K562 (cell line): Measurements from ENCODE around the gene PQBP1. TPM values are rescaled to one million over a fixed set of nuclear protein-coding genes. Genes with fewer than 3 reads are reported as not detected.
A peak's percentile ranks its signal among the peaks of the same experiment; 100 is the strongest.

ENCODE experiments used
- BHLHE40 ChIP-seq: IDR thresholded peaks from 2 replicates; pipeline ENCODE4 v1.6.1; 2011; ENCODE audit warnings: low read length, improper control_type of control experiment
- CBFA2T2 ChIP-seq: fragments of 450-650 bp; conservative IDR thresholded peaks from 2 replicates; pipeline ENCODE4 v1.6.1; 2017; ENCODE audit warnings: mild to moderate bottlenecking
- NCOR1 ChIP-seq: fragments of 450-650 bp; IDR thresholded peaks from 2 replicates; pipeline ENCODE4 v1.6.1; 2016; ENCODE audit warnings: mild to moderate bottlenecking, moderate library complexity
- NR4A1 ChIP-seq, 2 experiments: fragments of 250-450 bp in 1 of 2; fragments of 450-650 bp in 1 of 2; sonication (Bioruptor Pico) in 1 of 2; IDR thresholded peaks; 2 replicates each; pipeline versions ENCODE4 v1.4.0 to v1.6.1; 2016 to 2020; ENCODE audit warnings: mild to moderate bottlenecking in 2 of 2, missing compliant biosample characterization in 1 of 2, missing genetic modification characterization in 1 of 2, moderate library complexity in 1 of 2
- PHF8 ChIP-seq: fragments of 200-600 bp; sonication (generic); IDR thresholded peaks from 2 replicates; pipeline ENCODE4 v1.6.1; 2012; ENCODE audit warnings: mixed run types, mild to moderate bottlenecking, inconsistent platforms, low read length, moderate library complexity, borderline replicate concordance
- PHTF2 ChIP-seq: fragments of 250-450 bp; sonication (Bioruptor Pico); IDR thresholded peaks from 2 replicates; pipeline ENCODE4 v1.5.0; 2021; ENCODE audit warnings: mild to moderate bottlenecking
- POLR2B ChIP-seq: fragments of 450-650 bp; IDR thresholded peaks from 2 replicates; pipeline ENCODE4 v1.6.1; 2018; ENCODE audit warnings: low read depth; ENCODE audit not compliant: partially characterized antibody
- RBBP5 ChIP-seq: fragments of 200-600 bp; sonication (generic); IDR thresholded peaks from 2 replicates; pipeline ENCODE4 v1.6.1; 2012; ENCODE audit warnings: borderline replicate concordance, mild to moderate bottlenecking, low read length, control low read depth, inconsistent platforms; ENCODE audit not compliant: insufficient read depth, poor library complexity, severe bottlenecking
- SIN3A ChIP-seq, 2 experiments: fragments of 150-350 bp in 1 of 2; IDR thresholded peaks; 2 replicates each; pipeline ENCODE4 v1.6.1; 2011 to 2016; ENCODE audit warnings: borderline replicate concordance in 2 of 2, low read depth in 2 of 2, low read length in 2 of 2, mild to moderate bottlenecking in 2 of 2, moderate library complexity in 2 of 2; ENCODE audit not compliant: control insufficient read depth in 1 of 2
- SMAD1 ChIP-seq: fragments of 150-350 bp; IDR thresholded peaks from 2 replicates; pipeline ENCODE4 v1.6.1; 2014; ENCODE audit warnings: low read length, low read depth; ENCODE audit not compliant: partially characterized antibody
- SNRNP70 ChIP-seq: fragments of 200-400 bp; formaldehyde crosslinking; optimal IDR thresholded peaks from 2 replicates; pipeline ENCODE3; 2017; ENCODE audit warnings: low read depth, low read length
- TAF7 ChIP-seq: fragments of 450-650 bp; IDR thresholded peaks from 2 replicates; pipeline ENCODE4 v1.6.1; 2016; ENCODE audit warnings: missing genetic modification characterization, missing compliant biosample characterization
- ZSCAN32 ChIP-seq: fragments of 450-650 bp; formaldehyde crosslinking; IDR thresholded peaks from 2 replicates; pipeline ENCODE4 v1.4.0; 2020; ENCODE audit warnings: mild to moderate bottlenecking, moderate library complexity
- polyA plus RNA-seq, 8 experiments: library from polyadenylated mRNA; depleted of rRNA in 4 of 8; stranded (reverse) in 5 of 8; unstranded in 3 of 8; fragments of >200 nt; fragmentation: Nextera tagmentation in 2 of 8; fragmentation: Illumina TruSeq in 1 of 8; extraction: Ambion mirVana in 2 of 8; extraction: Trizol in 1 of 8; gene quantifications; 2 replicates each; pipeline versions ENCODE4 v1.2.1 to v1.2.3, GENCODE V29; 2011 to 2014; ENCODE audit warnings: inconsistent platforms in 1 of 8, missing spikeins in 1 of 8
- total RNA-seq, 7 experiments: library from RNA; depleted of rRNA in 6 of 7; stranded (reverse); fragments of >200 nt in 6 of 7; fragmentation: Illumina TruSeq in 2 of 7; extraction: Trizol in 2 of 7; gene quantifications; 2 replicates each; pipeline versions ENCODE4 v1.2.1 to v1.2.3, GENCODE V29; 2011 to 2021; ENCODE audit warnings: low replicate concordance in 1 of 7
- TF ChIP-seq, protein P1 (sequence below), 2 experiments: fragments of 450-650 bp; formaldehyde crosslinking in 1 of 2; IDR thresholded peaks; 2 replicates each; pipeline versions ENCODE4 v1.4.0 to v1.6.1; 2014 to 2020; ENCODE audit warnings: mild to moderate bottlenecking in 2 of 2, borderline replicate concordance in 1 of 2, low read depth in 1 of 2
- TF ChIP-seq, protein P2 (sequence below): fragments of 450-650 bp; formaldehyde crosslinking; IDR thresholded peaks from 2 replicates; pipeline ENCODE4 v1.4.0; 2020; ENCODE audit warnings: mild to moderate bottlenecking, moderate library complexity
- TF ChIP-seq, protein P3 (sequence below): fragments of 250-450 bp; sonication (Bioruptor Pico); IDR thresholded peaks from 2 replicates; pipeline ENCODE4 v1.4.0; 2020

PQBP1 gene
- total and polyA plus RNA-seq, 9 of the 15 experiments (the other 6 are each of a cell fraction or from before 2014, with no cell fraction given), result 41.3 to 262 (median 112) TPM

DNA sequence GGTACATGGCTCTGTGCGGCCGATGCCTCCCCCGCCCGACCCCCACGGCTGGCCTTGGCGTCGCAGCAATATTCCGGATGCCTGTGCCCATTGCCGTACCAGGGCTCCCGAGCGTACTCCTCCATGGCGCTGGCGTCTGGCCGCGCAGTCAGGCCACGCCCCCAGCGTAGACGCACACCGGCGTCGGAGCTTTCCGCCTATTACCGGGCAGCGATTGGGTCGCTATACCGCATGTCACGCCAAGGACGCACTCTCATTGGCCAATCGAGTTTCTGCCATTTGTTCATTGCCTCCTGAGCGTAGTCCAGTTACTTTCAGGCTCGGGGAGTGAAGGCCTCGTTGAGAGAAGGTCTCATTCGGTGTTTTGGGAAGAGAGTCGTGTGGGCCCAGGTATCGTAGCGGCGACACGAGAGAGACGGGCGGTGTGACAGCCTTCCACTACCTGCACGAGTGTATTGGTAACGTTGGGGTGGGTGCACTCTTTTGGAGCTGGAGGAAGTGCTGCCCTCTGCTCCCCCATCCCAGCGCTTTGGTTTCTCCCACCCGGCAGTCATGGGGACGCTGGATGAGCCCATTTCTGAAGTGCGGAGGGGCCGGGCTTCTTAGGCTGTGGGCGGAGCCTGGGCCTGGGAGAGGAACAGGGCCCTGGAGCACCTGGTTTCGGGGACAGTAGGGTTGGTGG, at the start of gene PQBP1, which contains the start of gene TIMM17B (continued):
- TF ChIP-seq, protein P1, sequence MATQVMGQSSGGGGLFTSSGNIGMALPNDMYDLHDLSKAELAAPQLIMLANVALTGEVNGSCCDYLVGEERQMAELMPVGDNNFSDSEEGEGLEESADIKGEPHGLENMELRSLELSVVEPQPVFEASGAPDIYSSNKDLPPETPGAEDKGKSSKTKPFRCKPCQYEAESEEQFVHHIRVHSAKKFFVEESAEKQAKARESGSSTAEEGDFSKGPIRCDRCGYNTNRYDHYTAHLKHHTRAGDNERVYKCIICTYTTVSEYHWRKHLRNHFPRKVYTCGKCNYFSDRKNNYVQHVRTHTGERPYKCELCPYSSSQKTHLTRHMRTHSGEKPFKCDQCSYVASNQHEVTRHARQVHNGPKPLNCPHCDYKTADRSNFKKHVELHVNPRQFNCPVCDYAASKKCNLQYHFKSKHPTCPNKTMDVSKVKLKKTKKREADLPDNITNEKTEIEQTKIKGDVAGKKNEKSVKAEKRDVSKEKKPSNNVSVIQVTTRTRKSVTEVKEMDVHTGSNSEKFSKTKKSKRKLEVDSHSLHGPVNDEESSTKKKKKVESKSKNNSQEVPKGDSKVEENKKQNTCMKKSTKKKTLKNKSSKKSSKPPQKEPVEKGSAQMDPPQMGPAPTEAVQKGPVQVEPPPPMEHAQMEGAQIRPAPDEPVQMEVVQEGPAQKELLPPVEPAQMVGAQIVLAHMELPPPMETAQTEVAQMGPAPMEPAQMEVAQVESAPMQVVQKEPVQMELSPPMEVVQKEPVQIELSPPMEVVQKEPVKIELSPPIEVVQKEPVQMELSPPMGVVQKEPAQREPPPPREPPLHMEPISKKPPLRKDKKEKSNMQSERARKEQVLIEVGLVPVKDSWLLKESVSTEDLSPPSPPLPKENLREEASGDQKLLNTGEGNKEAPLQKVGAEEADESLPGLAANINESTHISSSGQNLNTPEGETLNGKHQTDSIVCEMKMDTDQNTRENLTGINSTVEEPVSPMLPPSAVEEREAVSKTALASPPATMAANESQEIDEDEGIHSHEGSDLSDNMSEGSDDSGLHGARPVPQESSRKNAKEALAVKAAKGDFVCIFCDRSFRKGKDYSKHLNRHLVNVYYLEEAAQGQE (IDR thresholded peaks at IDR 0.05; ENCODE audit: borderline replicate concordance), result no peak
- TF ChIP-seq, protein P1 (CRISPR knock-in tag; IDR thresholded peaks at IDR 0.05; ENCODE audit: low read depth), result no peak
- no peak for TF ChIP-seq ZSCAN32 (CRISPR knock-in tag)
- TF ChIP-seq, protein P2, sequence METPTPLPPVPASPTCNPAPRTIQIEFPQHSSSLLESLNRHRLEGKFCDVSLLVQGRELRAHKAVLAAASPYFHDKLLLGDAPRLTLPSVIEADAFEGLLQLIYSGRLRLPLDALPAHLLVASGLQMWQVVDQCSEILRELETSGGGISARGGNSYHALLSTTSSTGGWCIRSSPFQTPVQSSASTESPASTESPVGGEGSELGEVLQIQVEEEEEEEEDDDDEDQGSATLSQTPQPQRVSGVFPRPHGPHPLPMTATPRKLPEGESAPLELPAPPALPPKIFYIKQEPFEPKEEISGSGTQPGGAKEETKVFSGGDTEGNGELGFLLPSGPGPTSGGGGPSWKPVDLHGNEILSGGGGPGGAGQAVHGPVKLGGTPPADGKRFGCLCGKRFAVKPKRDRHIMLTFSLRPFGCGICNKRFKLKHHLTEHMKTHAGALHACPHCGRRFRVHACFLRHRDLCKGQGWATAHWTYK (CRISPR knock-in tag), result no peak
- TF ChIP-seq CBFA2T2, result no peak
- peak; percentile 89 for TF ChIP-seq BHLHE40
- peak; percentile 85 for TF ChIP-seq RBBP5
- no peak for TF ChIP-seq PHTF2 (CRISPR knock-in tag)
- peak; percentile 65 for TF ChIP-seq TAF7
- peak; percentile 85 for TF ChIP-seq POLR2B
- peak; percentile 93; the same call in 1 of the 2 replicates for TF ChIP-seq PHF8
- peak; percentile 25 for TF ChIP-seq SMAD1
- TF ChIP-seq SIN3A (IDR thresholded peaks at IDR 0.05; ENCODE audit: borderline replicate concordance in 2 of 2, control insufficient read depth in 1 of 2, low read depth in 2 of 2, low read length in 2 of 2), result 0 out of 4 replicates have a peak, but pooled peaks of 1 of the 2 experiments have one; percentile 26
- TF ChIP-seq SNRNP70, result no peak
- TF ChIP-seq, protein P3, sequence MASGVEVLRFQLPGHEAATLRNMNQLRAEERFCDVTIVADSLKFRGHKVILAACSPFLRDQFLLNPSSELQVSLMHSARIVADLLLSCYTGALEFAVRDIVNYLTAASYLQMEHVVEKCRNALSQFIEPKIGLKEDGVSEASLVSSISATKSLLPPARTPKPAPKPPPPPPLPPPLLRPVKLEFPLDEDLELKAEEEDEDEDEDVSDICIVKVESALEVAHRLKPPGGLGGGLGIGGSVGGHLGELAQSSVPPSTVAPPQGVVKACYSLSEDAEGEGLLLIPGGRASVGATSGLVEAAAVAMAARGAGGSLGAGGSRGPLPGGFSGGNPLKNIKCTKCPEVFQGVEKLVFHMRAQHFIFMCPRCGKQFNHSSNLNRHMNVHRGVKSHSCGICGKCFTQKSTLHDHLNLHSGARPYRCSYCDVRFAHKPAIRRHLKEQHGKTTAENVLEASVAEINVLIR (CRISPR knock-in tag), result no peak
- TF ChIP-seq NCOR1, result no peak
- TF ChIP-seq NR4A1 (CRISPR knock-in tag; IDR thresholded peaks at IDR 0.05), result no peak
- no peak for TF ChIP-seq NR4A1 (tag; IDR thresholded peaks at IDR 0.05)
